Thymus (tissue), 14 donors: ENCODE measurements around the gene FAM43A. TPM values are rescaled to one million over a fixed set of nuclear protein-coding genes. Genes with fewer than 3 reads are reported as not detected.

ENCODE experiments used
- DNase-seq, 9 donors: peaks; one replicate each; pipeline ENCODE4 v3.0.0-alpha.2; 2013; ENCODE audit warnings: low spot score in 9 of 9, low read depth in 6 of 9, missing footprints in 1 of 9
- H3K27ac ChIP-seq, 2 donors: one replicate each; pipeline ENCODE4 v1.5.1; 2013; ENCODE audit warnings: control low read depth in 1 of 2, low read depth in 1 of 2, low read length in 1 of 2, mild to moderate bottlenecking in 1 of 2, moderate library complexity in 1 of 2
- H3K27me3 ChIP-seq, 2 donors: one replicate each; pipeline ENCODE4 v1.5.1; 2013; ENCODE audit warnings: low read length in 1 of 2; ENCODE audit not compliant: control insufficient read depth in 2 of 2, insufficient read depth in 1 of 2
- H3K36me3 ChIP-seq, 2 donors: one replicate each; pipeline ENCODE4 v1.5.1; 2013; ENCODE audit warnings: low read length in 1 of 2, mild to moderate bottlenecking in 1 of 2, moderate library complexity in 1 of 2; ENCODE audit not compliant: control insufficient read depth in 2 of 2, insufficient read depth in 2 of 2
- H3K4me1 ChIP-seq, 2 donors: one replicate each; pipeline ENCODE4 v1.5.1; 2013; ENCODE audit warnings: low read length in 2 of 2; ENCODE audit not compliant: control insufficient read depth in 2 of 2, insufficient read depth in 2 of 2
- H3K4me3 ChIP-seq, 2 donors: one replicate each; pipeline ENCODE4 v1.5.1; 2013; ENCODE audit warnings: low read length in 2 of 2, control low read depth in 1 of 2, mild to moderate bottlenecking in 1 of 2
- H3K9me3 ChIP-seq, 2 donors: one replicate each; pipeline ENCODE4 v1.5.1; 2013; ENCODE audit warnings: low read length in 1 of 2, mild to moderate bottlenecking in 1 of 2; ENCODE audit not compliant: control insufficient read depth in 2 of 2, insufficient read depth in 1 of 2
- WGBS: extraction: QIAGEN DNeasy Blood & Tissue Kit; methylation state at CpG from one replicate; pipeline ENCODE4 v1.1.7; 2013; 5-methylcytosine and 5-hydroxymethylcytosine counted together
- long read RNA-seq, 10 donors: transcript quantifications; one replicate each; lab custom pipeline, GENCODE V29; 2026
- polyA plus RNA-seq: library from polyadenylated mRNA; stranded (reverse); fragments of 200-250 nt; gene quantifications from one replicate; pipeline ENCODE4 v1.2.3, GENCODE V29; 2013
- total RNA-seq: library from RNA; stranded (reverse); fragments of 120-200 nt; gene quantifications from one replicate; pipeline ENCODE4 v1.2.4, GENCODE V29; 2013
- donor health status: healthy.

Gene FAM43A
- 3.7 TPM for total RNA-seq
- polyA plus RNA-seq: 6.2 TPM
- long read RNA-seq, donor 1, partial matches to known transcripts: 0 of 1 reads
- long read RNA-seq, donor 1, other reads (novel, unspliced or antisense): 0 of 1 reads
- long read RNA-seq, donor 2: 0 reads
- long read RNA-seq, donor 3, transcript FAM43A-201 (1 exons, 2,494 nt): major isoform, 6 of 6 reads
- long read RNA-seq, donor 3, partial matches to known transcripts: 0 of 6 reads
- long read RNA-seq, donor 3, other reads (novel, unspliced or antisense): 0 of 6 reads
- long read RNA-seq, donor 4, partial matches to known transcripts: 0 of 3 reads
- long read RNA-seq, donor 4, other reads (novel, unspliced or antisense): 0 of 3 reads
- long read RNA-seq, donor 5, transcript FAM43A-201 (1 exons, 2,494 nt): major isoform, 13 of 13 reads
- long read RNA-seq, donor 5, partial matches to known transcripts: 0 of 13 reads
- long read RNA-seq, donor 5, other reads (novel, unspliced or antisense): 0 of 13 reads
- long read RNA-seq, donor 6, partial matches to known transcripts: 0 of 1 reads
- long read RNA-seq, donor 6, other reads (novel, unspliced or antisense): 0 of 1 reads
- long read RNA-seq, donor 7, transcript FAM43A-201 (1 exons, 2,494 nt): major isoform, 12 of 12 reads
- long read RNA-seq, donor 7, partial matches to known transcripts: 0 of 12 reads
- long read RNA-seq, donor 7, other reads (novel, unspliced or antisense): 0 of 12 reads
- long read RNA-seq, donor 8, partial matches to known transcripts: 0 of 1 reads
- long read RNA-seq, donor 8, other reads (novel, unspliced or antisense): 0 of 1 reads
- long read RNA-seq, donor 9, partial matches to known transcripts: 0 of 2 reads
- long read RNA-seq, donor 9, other reads (novel, unspliced or antisense): 0 of 2 reads
- long read RNA-seq, donor 10, transcript FAM43A-201 (1 exons, 2,494 nt): major isoform, 8 of 8 reads
- long read RNA-seq, donor 10, partial matches to known transcripts: 0 of 8 reads
- long read RNA-seq, donor 10, other reads (novel, unspliced or antisense): 0 of 8 reads

- peaks cover 10 to 55% of the 10 kb centered on the region in 2 donors for H3K4me1 ChIP-seq
- under 1% methylated on average over 70 of the region's 70 CpGs for WGBS
- peaks cover 0 to 8% of the 10 kb centered on the region in 2 donors for H3K9me3 ChIP-seq
- H3K27ac ChIP-seq: no peak within 1 kb of the TSS
- H3K4me3 ChIP-seq: peak within 1 kb of the TSS; percentile 41 to 50
- H3K36me3 ChIP-seq: no peaks in the 10 kb centered on the region
- H3K27me3 ChIP-seq: peaks cover 40 to 65% of the 10 kb centered on the region in 2 donors
- peak in 3 of 9 donors; percentile 36 to 69 (median 45) for DNase-seq
Observed at GRCh38 chr3:194685718-194686413, at the start of gene FAM43A. TSS of gene FAM43A (plus strand) at chr3:194685883. CDS start at chr3:194686827, 944 bp downstream.

GRCh38 chr3:194637066-194637465 is 48.6 kb upstream of the FAM43A start:
- no peak for DNase-seq
- Histone ChIP-seq H3K36me3 (peaks cover 13 to 19% of the 10 kb centered on the region in 2 donors), H3K4me3 (no peak overlapping the region), H3K4me1 (peaks cover 0 to 16% of the 10 kb centered on the region in 2 donors), H3K27me3 (peaks cover 0 to 5% of the 10 kb centered on the region in 2 donors), H3K9me3 (peaks cover 0 to 6% of the 10 kb centered on the region in 2 donors), H3K27ac (no peak overlapping the region)
- WGBS: 95% methylated on average over 3 of the region's 3 CpGs

GRCh38 chr3:194637541-194638400 is 47.9 kb upstream of the FAM43A start:
- H3K27ac ChIP-seq: no peak overlapping the region
- peaks cover 13 to 23% of the 10 kb centered on the region in 2 donors for H3K36me3 ChIP-seq
- no peak for DNase-seq
- no peak overlapping the region for H3K4me3 ChIP-seq
- H3K4me1 ChIP-seq: peaks cover 0 to 10% of the 10 kb centered on the region in 2 donors
- H3K27me3 ChIP-seq: peaks cover 0 to 2% of the 10 kb centered on the region in 2 donors
- WGBS: 99% methylated on average over 22 of the region's 22 CpGs
- H3K9me3 ChIP-seq: peaks cover 0 to 2% of the 10 kb centered on the region in 2 donors

GRCh38 chr3:194638991-194639605 is 46.6 kb upstream of the FAM43A start:
- no peaks in the 10 kb centered on the region for H3K9me3 ChIP-seq
- WGBS: over 99% methylated on average over 10 of the region's 10 CpGs
- H3K4me3 ChIP-seq: no peak overlapping the region
- peaks cover 0 to 4% of the 10 kb centered on the region in 2 donors for H3K4me1 ChIP-seq
- no peak overlapping the region for H3K27ac ChIP-seq
- no peaks in the 10 kb centered on the region for H3K27me3 ChIP-seq
- H3K36me3 ChIP-seq: peaks cover 18 to 33% of the 10 kb centered on the region in 2 donors
- DNase-seq: no peak

DNA sequence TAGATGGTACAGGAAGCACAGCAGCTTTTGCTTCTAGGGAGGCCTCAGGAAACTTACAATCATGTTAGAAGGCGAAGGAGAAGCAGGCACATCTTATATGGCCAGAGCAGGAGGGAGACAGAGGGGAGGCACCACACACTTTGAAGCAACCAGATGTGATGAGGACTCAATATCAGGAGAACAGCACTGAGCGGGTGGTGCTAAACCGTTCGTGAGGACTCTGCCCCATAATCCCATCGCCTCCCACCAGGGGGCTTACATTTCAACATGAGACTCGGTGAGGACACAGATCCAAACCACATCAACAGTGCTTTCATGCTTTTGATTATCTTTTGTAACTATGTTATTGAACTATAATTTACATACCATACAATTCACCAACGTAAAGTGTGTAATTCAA is 44.9 kb upstream of the FAM43A start:
- Histone ChIP-seq H3K36me3 (peaks cover 25 to 47% of the 10 kb centered on the region in 2 donors), H3K27ac (no peak overlapping the region)
- WGBS: 63% methylated on average over 7 of the region's 7 CpGs

DNA sequence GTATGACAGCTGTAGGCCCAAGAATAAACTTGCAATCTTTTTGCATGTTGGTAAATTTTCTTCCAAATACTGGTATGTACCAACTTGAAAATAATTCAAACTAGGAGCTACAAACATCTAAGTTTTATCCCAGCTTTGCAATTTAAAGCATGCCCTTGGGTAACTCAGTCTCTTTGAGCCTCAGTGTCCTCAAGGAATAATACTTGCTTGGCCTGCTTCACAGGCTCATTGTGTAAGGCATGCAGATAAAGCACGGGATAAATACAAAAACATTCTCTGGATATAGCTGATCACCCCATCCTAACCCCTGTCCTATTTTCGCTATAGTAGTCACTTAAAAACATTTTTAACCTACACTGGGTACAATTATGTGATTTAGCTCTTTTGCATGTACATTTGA is 42.9 kb upstream of the FAM43A start:
- Histone ChIP-seq H3K27me3 (no peaks in the 10 kb centered on the region), H3K36me3 (peaks cover 28 to 60% of the 10 kb centered on the region in 2 donors), H3K4me1 (peaks cover 0 to 4% of the 10 kb centered on the region in 2 donors), H3K4me3 (no peak overlapping the region), H3K27ac (no peak overlapping the region), H3K9me3 (no peaks in the 10 kb centered on the region)
- WGBS: 96% methylated on average over 2 of the region's 2 CpGs
- no peak for DNase-seq

More for the DNA sequence above, 44.9 kb upstream of the FAM43A start:
- DNase-seq: peak; percentile 18 to 77 (median 53)
- Histone ChIP-seq H3K4me3 (no peak overlapping the region), H3K4me1 (peaks cover 0 to 4% of the 10 kb centered on the region in 2 donors), H3K9me3 (no peaks in the 10 kb centered on the region), H3K27me3 (no peaks in the 10 kb centered on the region)

DNA sequence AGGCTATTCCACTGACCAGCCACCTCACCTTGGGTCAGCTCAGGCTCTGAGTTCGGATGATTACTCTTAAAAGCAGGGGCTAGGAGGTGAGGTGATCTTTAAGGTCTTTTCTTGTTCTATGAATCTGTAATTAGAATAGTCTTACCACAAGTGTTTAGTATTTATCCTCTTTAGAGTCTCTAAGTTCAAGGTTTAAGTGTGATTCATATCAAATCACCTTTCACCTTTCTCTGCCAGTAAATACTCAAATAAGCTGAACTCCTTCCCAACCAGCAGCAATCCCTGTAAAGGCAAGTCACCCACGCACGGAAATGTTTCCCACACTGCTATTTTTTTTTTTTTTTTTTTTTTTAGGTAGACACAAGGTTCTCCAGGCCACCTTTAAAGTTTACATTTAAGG is 37.9 kb upstream of the FAM43A start:
- peaks cover 46 to 84% of the 10 kb centered on the region in 2 donors for H3K36me3 ChIP-seq
- H3K27me3 ChIP-seq: no peaks in the 10 kb centered on the region
- H3K4me1 ChIP-seq: no peaks in the 10 kb centered on the region
- DNase-seq: no peak
- H3K27ac ChIP-seq: no peak overlapping the region
- H3K4me3 ChIP-seq: no peak overlapping the region
- 97% methylated on average over 3 of the region's 3 CpGs for WGBS
- no peaks in the 10 kb centered on the region for H3K9me3 ChIP-seq
